ENCODE results near the gene TNFAIP8.

Gene TNFAIP8

GRCh38 chr5:119370486-119370885, 14.7 kb downstream of the TNFAIP8 start:
- DNase-seq (ENCODE audit: low read depth) = no peak

GRCh38 chr5:119371146-119371545, 15.3 kb downstream of the TNFAIP8 start:
- no peak for DNase-seq (ENCODE audit: low read depth)

- DNase-seq (ENCODE audit: low read depth) = no peak
Observed at GRCh38 chr5:119373449-119373858, 17.6 kb downstream of the TNFAIP8 start.

- DNase-seq (ENCODE audit: low read depth) = no peak
Observed at GRCh38 chr5:119374901-119375300, 19.1 kb downstream of the TNFAIP8 start.

GRCh38 chr5:119377066-119377465, 21.2 kb downstream of the TNFAIP8 start:
- no peak for DNase-seq (ENCODE audit: low read depth)

GRCh38 chr5:119378075-119378700, 22.4 kb downstream of the TNFAIP8 start:
- no peak for DNase-seq (ENCODE audit: low read depth)

GRCh38 chr5:119379096-119379495, 23.3 kb downstream of the TNFAIP8 start:
- DNase-seq (ENCODE audit: low read depth) = no peak

GRCh38 chr5:119379942-119380547, 24.2 kb downstream of the TNFAIP8 start:
- DNase-seq (ENCODE audit: low read depth) = no peak

- no peak for DNase-seq (ENCODE audit: low read depth)
Observed at GRCh38 chr5:119382169-119382568, 26.4 kb downstream of the TNFAIP8 start.

- DNase-seq (ENCODE audit: low read depth) = no peak
Observed at GRCh38 chr5:119383008-119383407, 27.2 kb downstream of the TNFAIP8 start.

- no peak for DNase-seq (ENCODE audit: low read depth)
Observed at GRCh38 chr5:119385136-119385535, 29.3 kb downstream of the TNFAIP8 start.

GRCh38 chr5:119385536-119386128, 29.8 kb downstream of the TNFAIP8 start:
- no peak for DNase-seq (ENCODE audit: low read depth)

GRCh38 chr5:119386596-119387344, 31.0 kb downstream of the TNFAIP8 start:
- no peak for DNase-seq (ENCODE audit: low read depth)

GRCh38 chr5:119387945-119388618, 32.3 kb downstream of the TNFAIP8 start:
- DNase-seq (ENCODE audit: low read depth) = no peak

GRCh38 chr5:119388619-119389190, 32.9 kb downstream of the TNFAIP8 start:
- DNase-seq (ENCODE audit: low read depth) = no peak

- no peak for DNase-seq (ENCODE audit: low read depth)
Observed at GRCh38 chr5:119389288-119390030, 33.6 kb downstream of the TNFAIP8 start.

- no peak for DNase-seq (ENCODE audit: low read depth)
Observed at GRCh38 chr5:119390404-119390803, 34.6 kb downstream of the TNFAIP8 start.

- DNase-seq (ENCODE audit: low read depth) = no peak
Observed at GRCh38 chr5:119393201-119393691, 37.4 kb downstream of the TNFAIP8 start.

- no peak for DNase-seq (ENCODE audit: low read depth)
Observed at GRCh38 chr5:119393746-119394145, 37.9 kb downstream of the TNFAIP8 start.

GRCh38 chr5:119395080-119395836, 39.4 kb downstream of the TNFAIP8 start:
- no peak for DNase-seq (ENCODE audit: low read depth)
